Testis (tissue), 3 donors: Measurements from ENCODE around the gene LRRC4C. TPM values are rescaled to one million over a fixed set of nuclear protein-coding genes. Genes with fewer than 3 reads are reported as not detected.

Source experiments
- DNase-seq: peaks from one replicate; pipeline ENCODE4 v3.0.0-alpha.2; 2019
- H3K27ac ChIP-seq, 2 donors: fragments of 200-600 bp; sonication (generic); one replicate each; pipeline ENCODE4 v1.5.1; 2019
- H3K27me3 ChIP-seq: fragments of 200-600 bp; sonication (generic); one replicate; pipeline ENCODE4 v1.5.1; 2019
- H3K36me3 ChIP-seq: fragments of 200-600 bp; sonication (generic); one replicate; pipeline ENCODE4 v1.5.1; 2017; ENCODE audit warnings: low read depth; ENCODE audit errors: missing control alignments
- H3K4me1 ChIP-seq: fragments of 200-600 bp; sonication (generic); one replicate; pipeline ENCODE4 v1.5.1; 2019
- H3K4me3 ChIP-seq, 2 donors: fragments of 200-600 bp; sonication (generic); one replicate each; pipeline ENCODE4 v1.5.1; 2017 to 2019
- H3K9me3 ChIP-seq: fragments of 200-600 bp; sonication (generic); one replicate; pipeline ENCODE4 v1.5.1; 2017
- CTCF ChIP-seq, 3 experiments: fragments of 450-650 bp in 2 of 3; fragments of 200-600 bp in 1 of 3; sonication (generic) in 1 of 3; IDR thresholded peaks; one replicate each; pipeline ENCODE4 v1.5.1; 2016 to 2019; ENCODE audit warnings: antibody characterized with exemption in 3 of 3, mild to moderate bottlenecking in 2 of 3, moderate library complexity in 1 of 3
- POLR2A ChIP-seq: fragments of 450-650 bp; IDR thresholded peaks from one replicate; pipeline ENCODE4 v1.6.1; 2017; ENCODE audit warnings: antibody characterized with exemption, mild to moderate bottlenecking, moderate library complexity
- WGBS, 2 donors: methylation state at CpG; one replicate each; pipeline ENCODE4 v1.1.5; 2018; 5-methylcytosine and 5-hydroxymethylcytosine counted together
- intact Hi-C: fragments of 100-400 bp; cut with DNase I; formaldehyde crosslinking; loops from one replicate; pipeline ENCODE4 v1.15.1; 2023; ENCODE audit warnings: low total_unique reads
- polyA plus RNA-seq: library from polyadenylated mRNA; stranded (reverse); fragments of 350-450 nt; fragmentation: Illumina TruSeq; extraction: RNeasy Lipid Tissue Mini Kit (QIAGEN cat#74804); gene quantifications from one replicate; pipeline ENCODE4 v1.2.3, GENCODE V29; 2014; ENCODE audit warnings: low read depth, low replicate concordance; ENCODE audit not compliant: insufficient read depth
- total RNA-seq, 2 donors: library from RNA; depleted of rRNA; stranded (reverse); fragments of >200 nt; gene quantifications; one replicate each; pipeline ENCODE4 v1.2.3, GENCODE V29; 2016

Gene LRRC4C
- total and polyA plus RNA-seq, 3 donors from 2014 or later = 0.16 to 0.56 (median 0.45) TPM

GRCh38 chr11:40491341-40491740 is 968.1 kb downstream of the LRRC4C start:
- Histone ChIP-seq H3K36me3 (no peaks in the 10 kb centered on the region), H3K27me3 (no peaks in the 10 kb centered on the region), H3K27ac (no peak overlapping the region), H3K4me1 (no peaks in the 10 kb centered on the region), H3K9me3 (no peaks in the 10 kb centered on the region), H3K4me3 (no peak overlapping the region)
- TF ChIP-seq CTCF (IDR thresholded peaks at IDR 0.05) = no peak
- TF ChIP-seq POLR2A = no peak
- no peak for DNase-seq
- WGBS, 2 donors = 88 to 92% methylated on average over 3 of the region's 3 CpGs
- intact Hi-C loops = no loop called here

GRCh38 chr11:40467771-40468170 is 991.7 kb downstream of the LRRC4C start:
- H3K36me3 ChIP-seq = no peaks in the 10 kb centered on the region
- H3K27me3 ChIP-seq = no peaks in the 10 kb centered on the region
- H3K4me1 ChIP-seq = no peaks in the 10 kb centered on the region
- H3K9me3 ChIP-seq = no peaks in the 10 kb centered on the region
- TF ChIP-seq CTCF (IDR thresholded peaks at IDR 0.05) (no peak), POLR2A (no peak)
- WGBS, 2 donors = 75 to 78% methylated on average over 1 of the region's 1 CpG
- no peak overlapping the region for H3K27ac ChIP-seq
- intact Hi-C loops = no loop called here
- H3K4me3 ChIP-seq = no peak overlapping the region
- DNase-seq = no peak

GRCh38 chr11:40445391-40445790 is 1014.1 kb downstream of the LRRC4C start:
- Histone ChIP-seq H3K27me3 (no peaks in the 10 kb centered on the region), H3K27ac (no peak overlapping the region), H3K4me3 (no peak overlapping the region), H3K4me1 (no peaks in the 10 kb centered on the region), H3K36me3 (no peaks in the 10 kb centered on the region), H3K9me3 (no peaks in the 10 kb centered on the region)
- 76 to 81% methylated on average over 4 of the region's 4 CpGs for WGBS, 2 donors
- no peak for DNase-seq
- TF ChIP-seq POLR2A = no peak
- TF ChIP-seq CTCF (IDR thresholded peaks at IDR 0.05) = no peak
- intact Hi-C loops = no loop called here

GRCh38 chr11:40444151-40444550 is 1015.3 kb downstream of the LRRC4C start:
- Histone ChIP-seq H3K27ac (no peak overlapping the region), H3K4me1 (no peaks in the 10 kb centered on the region), H3K36me3 (no peaks in the 10 kb centered on the region), H3K9me3 (no peaks in the 10 kb centered on the region), H3K27me3 (no peaks in the 10 kb centered on the region), H3K4me3 (no peak overlapping the region)
- 92 to 97% methylated on average over 1 of the region's 1 CpG for WGBS, 2 donors
- intact Hi-C loops = no loop called here
- TF ChIP-seq POLR2A (no peak), CTCF (IDR thresholded peaks at IDR 0.05) (no peak)
- no peak for DNase-seq

- H3K9me3 ChIP-seq = no peaks in the 10 kb centered on the region
- no peak overlapping the region for H3K27ac ChIP-seq
- TF ChIP-seq CTCF (IDR thresholded peaks at IDR 0.05) (no peak), POLR2A (no peak)
- H3K36me3 ChIP-seq = no peaks in the 10 kb centered on the region
- intact Hi-C loops = no loop called here
- H3K27me3 ChIP-seq = no peaks in the 10 kb centered on the region
- no peak for DNase-seq
- H3K4me3 ChIP-seq = no peak overlapping the region
- no peaks in the 10 kb centered on the region for H3K4me1 ChIP-seq
Measured at GRCh38 chr11:40435344-40435743, 1024.1 kb downstream of the LRRC4C start.
